ENCODE data around the gene ITGA1. TPM values are rescaled to one million over a fixed set of nuclear protein-coding genes. Genes with fewer than 3 reads are reported as not detected.

Gene ITGA1
- polyA plus RNA-seq, 1 donor (not counting 4 experiments of a cell fraction or from before 2014, with no cell fraction given), result 1.4 TPM

GRCh38 chr5:52947851-52948250 lies 160.1 kb downstream of the ITGA1 start:
- H3K79me2 ChIP-seq (ENCODE audit: control insufficient read depth, insufficient read depth, low read length), result no peaks in the 10 kb centered on the region
- no peak for FAIRE-seq
- H3K9me1 ChIP-seq (ENCODE audit: control insufficient read depth, extremely low read depth, insufficient read depth, low read length), result no peaks in the 10 kb centered on the region
- DNase-seq (ENCODE audit: low read depth, low spot score), result no peak
- H3K36me3 ChIP-seq (ENCODE audit: control insufficient read depth in 2 of 2, extremely low read depth in 1 of 2, insufficient read depth in 2 of 2, low read length in 2 of 2), result no peaks in the 10 kb centered on the region
- H3K27me3 ChIP-seq (ENCODE audit: control insufficient read depth, extremely low read depth, insufficient read depth, low read length), result no peaks in the 10 kb centered on the region
- H3K9ac ChIP-seq (ENCODE audit: control insufficient read depth, extremely low read depth, insufficient read depth, low read length), result no peak overlapping the region
- no peak overlapping the region for H2AFZ ChIP-seq (ENCODE audit: control insufficient read depth, low read length)
- peak overlapping the region; percentile 22 for H3K4me2 ChIP-seq (ENCODE audit: control insufficient read depth, extremely low read depth, insufficient read depth, low read depth, low read length)
- no peak for TF ChIP-seq CTCF (optimal IDR thresholded peaks at IDR 0.05 in 1 of 3, IDR thresholded peaks at IDR 0.05 in 1 of 3, conservative IDR thresholded peaks at IDR 0.05 in 1 of 3; ENCODE audit: extremely low read depth in 1 of 3, insufficient read depth in 2 of 3, low read length in 3 of 3)
- TF ChIP-seq EZH2 (IDR thresholded peaks at IDR 0.05; ENCODE audit: low read length), result no peak
- H3K27ac ChIP-seq (ENCODE audit: control insufficient read depth, insufficient read depth, low read length), result no peak overlapping the region
- no peaks in the 10 kb centered on the region for H3K9me3 ChIP-seq (ENCODE audit: control insufficient read depth, low read depth, low read length)
- H3K4me3 ChIP-seq (ENCODE audit: control insufficient read depth in 2 of 3, extremely low read depth in 1 of 3, insufficient read depth in 2 of 3, low read depth in 1 of 3, low read length in 3 of 3), result no peak overlapping the region
- dilution Hi-C loops (cut with MboI; ENCODE audit: extremely low pct_ligation_motif_present, low sequenced_read_pairs), result no loop called here
- H3K4me1 ChIP-seq (ENCODE audit: control insufficient read depth, extremely low read depth, insufficient read depth, low read length), result peaks cover 48% of the 10 kb centered on the region
- no peaks in the 10 kb centered on the region for H4K20me1 ChIP-seq (ENCODE audit: control insufficient read depth, extremely low read depth, insufficient read depth, low read length)

- H2AFZ ChIP-seq (ENCODE audit: control insufficient read depth, low read length), result peak overlapping the region; percentile 28
- no peaks in the 10 kb centered on the region for H3K27me3 ChIP-seq (ENCODE audit: control insufficient read depth, extremely low read depth, insufficient read depth, low read length)
- dilution Hi-C loops (cut with MboI; ENCODE audit: extremely low pct_ligation_motif_present, low sequenced_read_pairs), result no loop called here
- DNase-seq (ENCODE audit: low read depth, low spot score), result no peak
- FAIRE-seq, result peak; percentile 89
- peak overlapping the region; percentile 42 for H3K27ac ChIP-seq (ENCODE audit: control insufficient read depth, insufficient read depth, low read length)
- no peak overlapping the region for H3K9ac ChIP-seq (ENCODE audit: control insufficient read depth, extremely low read depth, insufficient read depth, low read length)
- H3K9me3 ChIP-seq (ENCODE audit: control insufficient read depth, low read depth, low read length), result no peaks in the 10 kb centered on the region
- H4K20me1 ChIP-seq (ENCODE audit: control insufficient read depth, extremely low read depth, insufficient read depth, low read length), result no peaks in the 10 kb centered on the region
- peak overlapping the region; percentile 22 for H3K4me2 ChIP-seq (ENCODE audit: control insufficient read depth, extremely low read depth, insufficient read depth, low read depth, low read length)
- H3K36me3 ChIP-seq (ENCODE audit: control insufficient read depth in 2 of 2, extremely low read depth in 1 of 2, insufficient read depth in 2 of 2, low read length in 2 of 2), result no peaks in the 10 kb centered on the region
- no peak overlapping the region for H3K4me3 ChIP-seq (ENCODE audit: control insufficient read depth in 2 of 3, extremely low read depth in 1 of 3, insufficient read depth in 2 of 3, low read depth in 1 of 3, low read length in 3 of 3)
- no peaks in the 10 kb centered on the region for H3K79me2 ChIP-seq (ENCODE audit: control insufficient read depth, insufficient read depth, low read length)
- peaks cover 48% of the 10 kb centered on the region for H3K4me1 ChIP-seq (ENCODE audit: control insufficient read depth, extremely low read depth, insufficient read depth, low read length)
- H3K9me1 ChIP-seq (ENCODE audit: control insufficient read depth, extremely low read depth, insufficient read depth, low read length), result no peaks in the 10 kb centered on the region
- no peak for TF ChIP-seq EZH2 (IDR thresholded peaks at IDR 0.05; ENCODE audit: low read length)
- TF ChIP-seq CTCF (optimal IDR thresholded peaks at IDR 0.05 in 1 of 3, IDR thresholded peaks at IDR 0.05 in 1 of 3, conservative IDR thresholded peaks at IDR 0.05 in 1 of 3; ENCODE audit: extremely low read depth in 1 of 3, insufficient read depth in 2 of 3, low read length in 3 of 3), result peak; percentile 40 to 92 (median 60)
Observed at GRCh38 chr5:52948418-52949076, 160.8 kb downstream of the ITGA1 start.
